Adrenal gland (tissue), 12 donors: ENCODE measurements around the gene NONO. TPM values are rescaled to one million over a fixed set of nuclear protein-coding genes. Genes with fewer than 3 reads are reported as not detected.
"Not testable (repeated sequence)": the region's sequence is repeated elsewhere in the genome, so short reads cannot be mapped to it uniquely, and the experiment has no call there.

Experiments
- DNase-seq, 7 donors: peaks; one replicate each; pipeline ENCODE4 v3.0.0-alpha.2; 2019 to 2020
- H3K27ac ChIP-seq, 5 donors: fragments of 200-600 bp; sonication (generic) in 4 of 5; 1 replicate in 3 of 5; 2 replicates in 2 of 5; pipeline versions ENCODE4 v1.5.1 to v1.8.0; 2016 to 2020; ENCODE audit warnings: mild to moderate bottlenecking in 1 of 5
- H3K27me3 ChIP-seq: fragments of 200-600 bp; 2 replicates; pipeline ENCODE4 v1.8.0; 2021
- H3K36me3 ChIP-seq, 2 donors: fragments of 200-600 bp; replicated peaks in 1 of 2; 1 replicate in 1 of 2; 2 replicates in 1 of 2; pipeline versions ENCODE4 v1.5.1 to v1.8.0; 2018 to 2022
- H3K4me1 ChIP-seq, 2 donors: fragments of 200-600 bp; replicated peaks in 1 of 2; 1 replicate in 1 of 2; 2 replicates in 1 of 2; pipeline versions ENCODE4 v1.5.1 to v1.8.0; 2018 to 2021
- H3K4me3 ChIP-seq, 4 donors: fragments of 200-600 bp; sonication (generic) in 3 of 4; one replicate each; pipeline ENCODE4 v1.5.1; 2016 to 2018
- H3K9me3 ChIP-seq, 3 donors: fragments of 200-600 bp; sonication (generic) in 1 of 3; replicated peaks in 1 of 3; 1 replicate in 2 of 3; 2 replicates in 1 of 3; pipeline versions ENCODE4 v1.5.1 to v1.8.0; 2016 to 2021
- CTCF ChIP-seq, 6 experiments: fragments of 450-650 bp in 4 of 6; fragments of 200-600 bp in 2 of 6; sonication (generic) in 1 of 6; IDR thresholded peaks; 1 replicate in 5 of 6; 2 replicates in 1 of 6; pipeline versions ENCODE4 v1.5.1 to v1.8.0; 2016 to 2021; ENCODE audit warnings: antibody characterized with exemption in 6 of 6, mild to moderate bottlenecking in 2 of 6, moderate library complexity in 1 of 6
- POLR2A ChIP-seq, 2 donors: fragments of 450-650 bp; IDR thresholded peaks; one replicate each; pipeline ENCODE4 v1.6.1; 2017; ENCODE audit warnings: antibody characterized with exemption in 2 of 2, mild to moderate bottlenecking in 2 of 2, moderate library complexity in 1 of 2
- WGBS, 4 donors: extraction: QIAGEN DNeasy Blood & Tissue Kit in 2 of 4; methylation state at CpG; one replicate each; pipeline versions ENCODE4 v1.1.5 to v1.1.7; 2013 to 2017; 5-methylcytosine and 5-hydroxymethylcytosine counted together
- intact Hi-C, 2 donors: fragments of 100-400 bp; cut with DNase I; formaldehyde crosslinking; loops; one replicate each; pipeline versions ENCODE4 v1.14.1 to v1.15.0; 2022 to 2023
- polyA plus RNA-seq, 3 donors: library from polyadenylated mRNA; stranded (reverse); fragments of 200-250 nt in 2 of 3; fragments of 350-450 nt in 1 of 3; fragmentation: Illumina TruSeq in 1 of 3; extraction: RNeasy Lipid Tissue Mini Kit (QIAGEN cat#74804) in 1 of 3; gene quantifications; one replicate each; pipeline ENCODE4 v1.2.3, GENCODE V29; 2013 to 2014
- total RNA-seq, 9 donors: library from RNA; depleted of rRNA in 4 of 9; stranded (reverse); fragments of >200 nt in 4 of 9; fragments of 120-200 nt in 1 of 9; fragmentation: NEBNext Ultra II Directional in 1 of 9; extraction: Animal tissue kit (Norgen Biotek cat#: 25700) in 1 of 9; gene quantifications; one replicate each; pipeline versions ENCODE4 v1.1.0 to v1.2.4, GENCODE V29; 2013 to 2023
- donor health status: healthy with polysubstance abuse.
- donor health status: Bipolar disorder and iron deficiency.
- donor health status: DM: yes; HTN: yes; CAD: no.
- donor health status: DM: no; HTN: no; CAD: no.
- donor health status: DM: no; HTN: no; CAD: no.
- donor health status: DM: yes; HTN: yes; CAD: no.

The NONO gene
- total and polyA plus RNA-seq, 12 donors: 140 to 524 (median 320) TPM

- 55 to 79% (median 68%) methylated on average over 3 to 5 of the region's 5 CpGs for WGBS, 4 donors
- H3K36me3 ChIP-seq: peaks cover 0 to 31% of the 10 kb centered on the region in 2 donors
- TF ChIP-seq POLR2A (IDR thresholded peaks at IDR 0.05) (no peak), CTCF (IDR thresholded peaks at IDR 0.05) (no peak)
- no peak overlapping the region for H3K27ac ChIP-seq
- H3K4me3 ChIP-seq: no peak overlapping the region
- no peaks in the 10 kb centered on the region for H3K9me3 ChIP-seq
- H3K4me1 ChIP-seq: peaks cover 0 to 6% of the 10 kb centered on the region in 2 donors
- H3K27me3 ChIP-seq: no peaks in the 10 kb centered on the region
- no peak for DNase-seq
- intact Hi-C loops: no loop called here
Measured at GRCh38 chrX:71302461-71303213, 19.2 kb downstream of the NONO start.

GRCh38 chrX:71304561-71304960 lies 21.1 kb downstream of the NONO start:
- Histone ChIP-seq H3K4me1 (no peaks in the 10 kb centered on the region), H3K27ac (no peak overlapping the region), H3K4me3 (no peak overlapping the region), H3K36me3 (peaks cover 0 to 11% of the 10 kb centered on the region in 2 donors), H3K9me3 (no peaks in the 10 kb centered on the region), H3K27me3 (no peaks in the 10 kb centered on the region)
- intact Hi-C loops: no loop called here
- DNase-seq: no peak
- WGBS, 4 donors: 65 to 100% (median 86%) methylated on average over 2 of the region's 2 CpGs
- TF ChIP-seq POLR2A (IDR thresholded peaks at IDR 0.05) (no peak), CTCF (IDR thresholded peaks at IDR 0.05) (no peak)

GRCh38 chrX:71315917-71316316 lies 32.5 kb downstream of the NONO start:
- no peak for DNase-seq
- no peaks in the 10 kb centered on the region for H3K9me3 ChIP-seq
- H3K27ac ChIP-seq: no peak overlapping the region
- TF ChIP-seq POLR2A (IDR thresholded peaks at IDR 0.05) (no peak), CTCF (IDR thresholded peaks at IDR 0.05) (no peak)
- no peak overlapping the region for H3K4me3 ChIP-seq
- no peaks in the 10 kb centered on the region for H3K36me3 ChIP-seq
- H3K4me1 ChIP-seq: no peaks in the 10 kb centered on the region
- 80 to 93% (median 85%) methylated on average over 5 to 7 of the region's 7 CpGs for WGBS, 4 donors
- H3K27me3 ChIP-seq: no peaks in the 10 kb centered on the region
- intact Hi-C loops: no loop called here

GRCh38 chrX:71316959-71317358 lies 33.5 kb downstream of the NONO start:
- 63% methylated on average over 1 of the region's 1 CpG; no CpG with 5 or more reads in 3 of the 4 donors for WGBS, 4 donors
- intact Hi-C loops, H3K27me3 ChIP-seq, H3K9me3 ChIP-seq, H3K36me3 ChIP-seq, DNase-seq, H3K4me1 ChIP-seq, H3K4me3 ChIP-seq, H3K27ac ChIP-seq: not testable (repeated sequence)

- intact Hi-C loops: no loop called here
- Histone ChIP-seq H3K27ac (no peak overlapping the region), H3K27me3 (no peaks in the 10 kb centered on the region), H3K4me3 (no peak overlapping the region), H3K4me1 (no peaks in the 10 kb centered on the region), H3K36me3 (no peaks in the 10 kb centered on the region), H3K9me3 (no peaks in the 10 kb centered on the region)
- DNase-seq: no peak
- TF ChIP-seq CTCF (IDR thresholded peaks at IDR 0.05): no peak
- TF ChIP-seq POLR2A (IDR thresholded peaks at IDR 0.05): no peak
- 81 to 91% (median 86%) methylated on average over 1 of the region's 1 CpG for WGBS, 4 donors
Measured at GRCh38 chrX:71320126-71320525, 36.7 kb downstream of the NONO start.
